OCI-LY1 (cell line): ENCODE measurements around the gene SECTM1.

ENCODE experiments used
- CTCF ChIP-seq: fragments of 200-600 bp; sonication (generic), shearing (Covaris generic); IDR thresholded peaks from 2 replicates; pipeline ENCODE4 v1.5.1; 2017; ENCODE audit warnings: mild to moderate bottlenecking, antibody characterized with exemption, low read length, moderate library complexity, mixed read lengths
- EZH2 ChIP-seq: fragments of 200-600 bp; sonication (generic), shearing (Covaris generic); IDR thresholded peaks from 2 replicates; pipeline ENCODE4 v1.8.0; 2017; ENCODE audit warnings: borderline replicate concordance, mixed run types, mild to moderate bottlenecking, antibody characterized with exemption, low read length, moderate library complexity, mixed read lengths

GRCh38 chr17:82377924-82378740 lies 44.6 kb upstream of the SECTM1 start:
- TF ChIP-seq CTCF = no peak
- no peak for TF ChIP-seq EZH2
